SH-SY5Y (cell line): ENCODE measurements around the gene ERCC6.

Source experiments
- GATA2 ChIP-seq: IDR thresholded peaks from 2 replicates; pipeline ENCODE4 v1.6.1; 2011; ENCODE audit warnings: mild to moderate bottlenecking, low read depth, low read length
- GATA3 ChIP-seq: IDR thresholded peaks from 2 replicates; pipeline ENCODE4 v1.6.1; 2011; ENCODE audit warnings: low read depth, mild to moderate bottlenecking, low read length, moderate library complexity

GRCh38 chr10:49484486-49485235, 54.3 kb downstream of the ERCC6 start:
- TF ChIP-seq GATA2 (no peak), GATA3 (no peak)
